ENCODE measurements around the gene NXPE1.

GRCh38 chr11:114525682-114526081 is 34.0 kb downstream of the NXPE1 start:
- TF ChIP-seq CTCF (IDR thresholded peaks at IDR 0.05): no peak
- TF ChIP-seq POLR2AphosphoS5 (IDR thresholded peaks at IDR 0.05): no peak
